Measurements from ENCODE around the gene TPRN.

DNA sequence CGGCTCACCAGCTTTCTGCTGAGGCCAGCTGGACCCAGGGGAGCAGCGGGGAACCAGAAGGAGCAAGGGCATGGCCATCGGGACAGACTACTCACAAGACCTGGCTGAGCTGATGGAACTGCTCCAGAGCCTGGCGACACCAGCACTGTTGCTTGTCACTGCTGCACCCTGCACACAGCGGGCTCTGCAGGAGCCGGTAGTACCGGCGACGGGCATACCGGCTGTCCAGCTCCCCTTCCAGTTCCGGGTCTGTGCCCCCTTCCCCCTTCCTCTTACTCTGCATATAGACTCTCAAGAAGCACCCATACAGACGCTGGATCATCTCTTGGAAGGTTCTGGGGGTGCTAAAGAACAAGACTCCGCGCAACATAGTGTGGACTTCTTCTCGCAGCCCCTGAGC is 13.2 kb downstream of the TPRN start:
- no peak for TF ChIP-seq TAF1 (IDR thresholded peaks at IDR 0.05; ENCODE audit: low read depth)
- no peak for TF ChIP-seq FOXM1 (IDR thresholded peaks at IDR 0.05; ENCODE audit: borderline replicate concordance, low read depth)
- TF ChIP-seq, protein P1, sequence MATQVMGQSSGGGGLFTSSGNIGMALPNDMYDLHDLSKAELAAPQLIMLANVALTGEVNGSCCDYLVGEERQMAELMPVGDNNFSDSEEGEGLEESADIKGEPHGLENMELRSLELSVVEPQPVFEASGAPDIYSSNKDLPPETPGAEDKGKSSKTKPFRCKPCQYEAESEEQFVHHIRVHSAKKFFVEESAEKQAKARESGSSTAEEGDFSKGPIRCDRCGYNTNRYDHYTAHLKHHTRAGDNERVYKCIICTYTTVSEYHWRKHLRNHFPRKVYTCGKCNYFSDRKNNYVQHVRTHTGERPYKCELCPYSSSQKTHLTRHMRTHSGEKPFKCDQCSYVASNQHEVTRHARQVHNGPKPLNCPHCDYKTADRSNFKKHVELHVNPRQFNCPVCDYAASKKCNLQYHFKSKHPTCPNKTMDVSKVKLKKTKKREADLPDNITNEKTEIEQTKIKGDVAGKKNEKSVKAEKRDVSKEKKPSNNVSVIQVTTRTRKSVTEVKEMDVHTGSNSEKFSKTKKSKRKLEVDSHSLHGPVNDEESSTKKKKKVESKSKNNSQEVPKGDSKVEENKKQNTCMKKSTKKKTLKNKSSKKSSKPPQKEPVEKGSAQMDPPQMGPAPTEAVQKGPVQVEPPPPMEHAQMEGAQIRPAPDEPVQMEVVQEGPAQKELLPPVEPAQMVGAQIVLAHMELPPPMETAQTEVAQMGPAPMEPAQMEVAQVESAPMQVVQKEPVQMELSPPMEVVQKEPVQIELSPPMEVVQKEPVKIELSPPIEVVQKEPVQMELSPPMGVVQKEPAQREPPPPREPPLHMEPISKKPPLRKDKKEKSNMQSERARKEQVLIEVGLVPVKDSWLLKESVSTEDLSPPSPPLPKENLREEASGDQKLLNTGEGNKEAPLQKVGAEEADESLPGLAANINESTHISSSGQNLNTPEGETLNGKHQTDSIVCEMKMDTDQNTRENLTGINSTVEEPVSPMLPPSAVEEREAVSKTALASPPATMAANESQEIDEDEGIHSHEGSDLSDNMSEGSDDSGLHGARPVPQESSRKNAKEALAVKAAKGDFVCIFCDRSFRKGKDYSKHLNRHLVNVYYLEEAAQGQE (IDR thresholded peaks at IDR 0.05; ENCODE audit: low read depth): no peak
- TF ChIP-seq, protein P2, sequence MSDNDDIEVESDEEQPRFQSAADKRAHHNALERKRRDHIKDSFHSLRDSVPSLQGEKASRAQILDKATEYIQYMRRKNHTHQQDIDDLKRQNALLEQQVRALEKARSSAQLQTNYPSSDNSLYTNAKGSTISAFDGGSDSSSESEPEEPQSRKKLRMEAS (IDR thresholded peaks at IDR 0.05): no peak
- no peak for TF ChIP-seq EP300 (IDR thresholded peaks at IDR 0.05; ENCODE audit: borderline replicate concordance)
- TF ChIP-seq ZBTB7A (IDR thresholded peaks at IDR 0.05; ENCODE audit: low read depth): no peak
- no peak for TF ChIP-seq EGR1 (IDR thresholded peaks at IDR 0.05)
- no peak for TF ChIP-seq CEBPB (IDR thresholded peaks at IDR 0.05)
- TF ChIP-seq, protein P3, sequence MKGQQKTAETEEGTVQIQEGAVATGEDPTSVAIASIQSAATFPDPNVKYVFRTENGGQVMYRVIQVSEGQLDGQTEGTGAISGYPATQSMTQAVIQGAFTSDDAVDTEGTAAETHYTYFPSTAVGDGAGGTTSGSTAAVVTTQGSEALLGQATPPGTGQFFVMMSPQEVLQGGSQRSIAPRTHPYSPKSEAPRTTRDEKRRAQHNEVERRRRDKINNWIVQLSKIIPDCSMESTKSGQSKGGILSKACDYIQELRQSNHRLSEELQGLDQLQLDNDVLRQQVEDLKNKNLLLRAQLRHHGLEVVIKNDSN (IDR thresholded peaks at IDR 0.05): no peak
- TF ChIP-seq YY1 (IDR thresholded peaks at IDR 0.05; ENCODE audit: low read depth): no peak
